C4-2B (cell line): ENCODE measurements around the gene RIMKLA.

Experiments used
- H3K27ac ChIP-seq: fragments of 450-650 bp; 2 replicates; pipeline ENCODE4 v1.5.1; 2017
- CTCF ChIP-seq: fragments of 450-650 bp; conservative IDR thresholded peaks from 2 replicates; pipeline ENCODE4 v1.5.1; 2017; ENCODE audit warnings: mild to moderate bottlenecking
- ZFX ChIP-seq: fragments of 450-650 bp; IDR thresholded peaks from 2 replicates; pipeline ENCODE4 v1.6.1; 2017

The RIMKLA gene

GRCh38 chr1:42403880-42404400 is 23.3 kb downstream of the RIMKLA start:
- H3K27ac ChIP-seq = no peak overlapping the region
- no peak for TF ChIP-seq CTCF
- no peak for TF ChIP-seq ZFX

GRCh38 chr1:42414551-42415496 is 34.2 kb downstream of the RIMKLA start:
- TF ChIP-seq ZFX = no peak
- no peak for TF ChIP-seq CTCF
- no peak overlapping the region for H3K27ac ChIP-seq

- TF ChIP-seq CTCF = no peak
- TF ChIP-seq ZFX = no peak
Observed at GRCh38 chr1:42417166-42417565, 36.6 kb downstream of the RIMKLA start.

DNA sequence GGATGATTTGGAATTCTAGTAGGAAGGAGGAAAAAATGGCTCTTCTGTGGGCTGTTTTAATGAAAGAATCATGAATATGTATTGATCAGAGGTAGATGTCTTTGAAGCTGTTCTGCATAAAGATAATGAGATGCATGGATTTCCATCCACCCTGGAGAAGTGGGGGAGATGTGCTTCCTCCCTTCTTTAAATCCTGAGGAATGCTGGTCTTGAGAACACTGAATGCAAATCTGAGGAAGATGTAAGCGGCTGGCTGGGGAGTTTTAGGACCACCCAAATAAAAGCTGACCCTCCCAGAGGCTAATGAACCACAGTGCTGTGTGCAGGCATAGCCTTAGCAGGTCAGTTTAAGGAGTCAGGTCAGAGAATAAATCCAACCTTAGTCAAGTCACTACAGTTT is 37.9 kb downstream of the RIMKLA start:
- no peak overlapping the region for H3K27ac ChIP-seq
- no peak for TF ChIP-seq ZFX
- TF ChIP-seq CTCF = no peak

More at GRCh38 chr1:42417166-42417565, 36.6 kb downstream of the RIMKLA start:
- no peak overlapping the region for H3K27ac ChIP-seq

DNA sequence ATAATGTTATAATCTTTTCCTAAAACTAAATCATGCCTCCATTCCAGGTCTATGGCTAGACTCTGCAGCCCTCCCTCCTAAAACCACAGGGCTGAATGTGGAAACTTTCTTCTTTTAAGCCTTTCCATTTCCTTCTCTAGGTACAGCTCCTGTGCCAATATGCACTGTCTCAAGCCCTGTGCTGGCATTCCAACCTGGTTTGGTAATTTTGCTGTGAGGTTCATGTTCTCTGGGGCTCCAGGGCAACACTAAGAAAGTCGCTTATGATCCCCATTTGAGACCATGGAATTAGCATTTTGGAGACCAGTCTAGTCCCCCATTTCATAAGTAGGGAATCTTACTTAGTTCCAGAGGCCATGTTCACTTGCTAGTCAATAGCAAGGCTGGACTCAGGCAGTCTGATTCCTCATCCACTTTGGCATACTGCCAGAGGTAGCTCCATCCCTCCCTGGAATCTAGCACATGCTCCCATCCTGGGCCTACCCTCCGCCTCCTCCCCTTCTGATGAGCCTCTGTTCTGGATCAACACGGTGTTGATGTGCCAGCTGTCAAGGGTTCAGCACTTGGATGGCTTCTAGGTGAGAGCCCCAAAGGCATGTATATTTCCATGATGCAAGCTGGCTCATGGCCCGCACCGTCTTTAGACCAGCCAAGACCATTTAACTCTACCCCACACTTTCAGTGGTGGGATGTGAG is 38.7 kb downstream of the RIMKLA start:
- TF ChIP-seq CTCF (no peak), ZFX (no peak)
- H3K27ac ChIP-seq = no peak overlapping the region

GRCh38 chr1:42420121-42420520 is 39.5 kb downstream of the RIMKLA start:
- TF ChIP-seq CTCF = no peak
- TF ChIP-seq ZFX = no peak
- no peak overlapping the region for H3K27ac ChIP-seq
